Tibial artery (tissue), 4 donors: ENCODE measurements around the gene CPD.
"Not testable (repeated sequence)": the region's sequence is repeated elsewhere in the genome, so short reads cannot be mapped to it uniquely, and the experiment has no call there.

Experiments
- DNase-seq, 2 donors: peaks; one replicate each; pipeline ENCODE4 v3.0.0-alpha.2; 2019
- H3K27ac ChIP-seq, 2 donors: fragments of 200-600 bp; sonication (generic) in 1 of 2; 1 replicate in 1 of 2; 2 replicates in 1 of 2; pipeline ENCODE4 v1.5.1; 2018 to 2019; ENCODE audit warnings: mild to moderate bottlenecking in 1 of 2
- H3K27me3 ChIP-seq, 2 donors: fragments of 200-600 bp; sonication (generic) in 1 of 2; one replicate each; pipeline versions ENCODE4 v1.5.1 to v1.6.0; 2016 to 2019
- H3K36me3 ChIP-seq, 3 donors: fragments of 200-600 bp; sonication (generic) in 2 of 3; one replicate each; pipeline ENCODE4 v1.5.1; 2016 to 2019; ENCODE audit warnings: mild to moderate bottlenecking in 2 of 3
- H3K4me1 ChIP-seq, 4 donors: fragments of 200-600 bp; sonication (generic) in 2 of 4; 1 replicate in 3 of 4; 2 replicates in 1 of 4; pipeline ENCODE4 v1.5.1; 2016 to 2019
- H3K4me3 ChIP-seq, 2 donors: fragments of 200-600 bp; sonication (generic) in 1 of 2; 1 replicate in 1 of 2; 2 replicates in 1 of 2; pipeline ENCODE4 v1.5.1; 2018 to 2019; ENCODE audit warnings: mild to moderate bottlenecking in 2 of 2
- H3K9me3 ChIP-seq, 3 donors: fragments of 200-600 bp; sonication (generic) in 1 of 3; one replicate each; pipeline ENCODE4 v1.5.1; 2016 to 2019
- CTCF ChIP-seq, 2 experiments: fragments of 200-600 bp in 1 of 2; fragments of 450-650 bp in 1 of 2; IDR thresholded peaks; one replicate each; pipeline ENCODE4 v1.5.1; 2017 to 2019; ENCODE audit warnings: antibody characterized with exemption in 2 of 2, mild to moderate bottlenecking in 1 of 2, moderate library complexity in 1 of 2
- intact Hi-C: fragments of 100-400 bp; cut with DNase I; formaldehyde crosslinking; loops from one replicate; pipeline ENCODE4 v1.15.0; 2023; ENCODE audit warnings: low total_unique reads

Gene CPD

GRCh38 chr17:30398328-30399041, 19.8 kb downstream of the CPD start:
- intact Hi-C loops = no loop called here
- H3K36me3 ChIP-seq = peaks cover 0 to 8% (median 5%) of the 10 kb centered on the region in 3 donors
- H3K4me1 ChIP-seq = peaks cover 0 to 5% (median 0%) of the 10 kb centered on the region in 4 donors
- H3K27me3 ChIP-seq = no peaks in the 10 kb centered on the region
- TF ChIP-seq CTCF (IDR thresholded peaks at IDR 0.05) = no peak
- no peak overlapping the region for H3K27ac ChIP-seq
- DNase-seq = no peak
- H3K4me3 ChIP-seq = no peak overlapping the region
- no peaks in the 10 kb centered on the region for H3K9me3 ChIP-seq

GRCh38 chr17:30401097-30401496, 22.4 kb downstream of the CPD start:
- no peaks in the 10 kb centered on the region for H3K9me3 ChIP-seq
- peaks cover 0 to 6% (median 0%) of the 10 kb centered on the region in 4 donors for H3K4me1 ChIP-seq

DNA sequence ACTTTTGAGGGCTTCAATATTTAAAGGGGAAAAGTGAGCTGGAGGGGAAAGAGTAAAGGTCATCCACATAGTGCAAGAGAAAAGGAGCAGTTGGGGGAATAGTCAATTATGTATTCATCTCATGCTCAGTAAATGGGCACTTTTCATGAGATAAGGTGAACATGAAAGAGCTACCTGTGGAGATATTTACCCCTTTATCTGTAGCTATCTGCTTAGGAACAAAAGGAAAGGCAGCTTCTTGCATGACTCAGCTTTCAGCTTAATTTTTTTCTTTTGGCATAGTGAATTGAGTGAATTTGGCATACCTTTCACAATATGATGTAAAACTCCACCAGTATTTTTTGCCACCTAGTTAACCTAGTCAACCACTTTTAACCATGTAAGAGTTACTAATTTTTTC, 26.4 kb downstream of the CPD start:
- intact Hi-C loops = no loop called here
- H3K9me3 ChIP-seq = no peaks in the 10 kb centered on the region
- no peak for DNase-seq
- TF ChIP-seq CTCF (IDR thresholded peaks at IDR 0.05) = no peak
- H3K27ac ChIP-seq = no peak overlapping the region
- no peak overlapping the region for H3K4me3 ChIP-seq
- H3K27me3 ChIP-seq = no peaks in the 10 kb centered on the region
- H3K4me1 ChIP-seq = peaks cover 0 to 21% (median 1%) of the 10 kb centered on the region in 4 donors
- H3K36me3 ChIP-seq = peaks cover 0 to 10% (median 9%) of the 10 kb centered on the region in 3 donors

More at GRCh38 chr17:30401097-30401496, 22.4 kb downstream of the CPD start:
- no peak for DNase-seq
- Histone ChIP-seq H3K27ac (no peak overlapping the region), H3K4me3 (no peak overlapping the region), H3K36me3 (peaks cover 0 to 10% (median 9%) of the 10 kb centered on the region in 3 donors), H3K27me3 (no peaks in the 10 kb centered on the region)
- TF ChIP-seq CTCF (IDR thresholded peaks at IDR 0.05) = no peak
- intact Hi-C loops = no loop called here

DNA sequence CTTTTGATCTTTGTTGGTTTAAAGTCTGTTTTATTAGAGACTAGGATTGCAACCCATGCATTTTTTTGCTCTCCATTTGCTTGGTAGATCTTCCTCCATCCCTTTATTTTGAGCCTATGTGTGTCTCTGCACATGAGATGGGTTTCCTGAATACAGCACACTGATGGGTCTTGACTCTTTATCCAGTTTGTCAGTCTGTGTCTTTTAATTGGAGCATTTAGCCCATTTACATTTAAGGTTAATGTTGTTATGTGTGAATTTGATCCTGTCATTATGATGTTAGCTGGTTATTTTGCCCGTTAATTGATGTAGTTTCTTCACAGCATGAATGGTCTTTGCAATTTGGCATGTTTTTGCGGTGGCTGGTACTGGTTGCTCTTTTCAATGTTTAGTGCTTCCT, 31.9 kb downstream of the CPD start:
- peaks cover 0 to 18% (median 1%) of the 10 kb centered on the region in 4 donors for H3K4me1 ChIP-seq
- DNase-seq, H3K9me3 ChIP-seq, H3K27me3 ChIP-seq, H3K27ac ChIP-seq, intact Hi-C loops, H3K36me3 ChIP-seq, H3K4me3 ChIP-seq: not testable (repeated sequence)

GRCh38 chr17:30412008-30412496, 33.3 kb downstream of the CPD start:
- H3K4me3 ChIP-seq, intact Hi-C loops, H3K27ac ChIP-seq, H3K9me3 ChIP-seq, DNase-seq, H3K36me3 ChIP-seq, H3K27me3 ChIP-seq: not testable (repeated sequence)
- peaks cover 0 to 18% (median 1%) of the 10 kb centered on the region in 4 donors for H3K4me1 ChIP-seq

- Histone ChIP-seq H3K4me3 (no peak overlapping the region), H3K27me3 (no peaks in the 10 kb centered on the region), H3K36me3 (peaks cover 0 to 6% (median 0%) of the 10 kb centered on the region in 3 donors), H3K27ac (no peak overlapping the region), H3K4me1 (peaks cover 0 to 16% (median 1%) of the 10 kb centered on the region in 4 donors), H3K9me3 (no peaks in the 10 kb centered on the region)
- no peak for TF ChIP-seq CTCF (IDR thresholded peaks at IDR 0.05)
- no peak for DNase-seq
- intact Hi-C loops = no loop called here
Observed at GRCh38 chr17:30413109-30413508, 34.4 kb downstream of the CPD start.
